Activated CD8-positive, alpha-beta T cell treated with anti-CD3 and anti-CD28 coated beads, Interleukin-2, amount 10 ng/mL, durations not matched to agents 7 days and 5 days (primary cell): ENCODE data around the gene KNOP1. TPM values are rescaled to one million over a fixed set of nuclear protein-coding genes. Genes with fewer than 3 reads are reported as not detected.

ENCODE experiments used
- ATAC-seq: fragments of 150-1000 bp; cut with Tn5 transposase; one replicate; pipeline ENCODE4 v1.10.0; 2021; ENCODE audit warnings: moderate library complexity
- CTCF ChIA-PET: fragments of 350-600 bp; sonication (Branson Sonifier 250); formaldehyde crosslinking; loops from one replicate; lab custom pipeline; 2021; ENCODE audit warnings: antibody characterized with exemption; lab: Charles Lee
- POLR2A ChIA-PET: fragments of 350-600 bp; sonication (Branson Sonifier 250); formaldehyde crosslinking; loops from one replicate; lab custom pipeline; 2021; ENCODE audit warnings: antibody characterized with exemption; lab: Charles Lee
- DNase-seq: peaks from one replicate; pipeline ENCODE4 v3.0.0-alpha.2; 2020
- H3K27ac Mint-ChIP-seq: one replicate; pipeline ENCODE4 v1.8.0; 2021; ENCODE audit warnings: mild to moderate bottlenecking, mixed read lengths
- H3K27me3 Mint-ChIP-seq: one replicate; pipeline ENCODE4 v1.8.0; 2021; ENCODE audit warnings: low read depth, mixed read lengths
- H3K36me3 Mint-ChIP-seq: one replicate; pipeline ENCODE4 v1.8.0; 2021; ENCODE audit warnings: low read depth, mixed read lengths
- H3K4me1 Mint-ChIP-seq: one replicate; pipeline ENCODE4 v1.8.0; 2021; ENCODE audit warnings: low read depth, mixed read lengths
- H3K4me3 Mint-ChIP-seq: one replicate; pipeline ENCODE4 v1.8.0; 2021; ENCODE audit warnings: mild to moderate bottlenecking, mixed read lengths
- H3K9me3 Mint-ChIP-seq: one replicate; pipeline ENCODE4 v1.8.0; 2022; ENCODE audit warnings: mixed read lengths; ENCODE audit not compliant: insufficient read depth
- total RNA-seq, 2 experiments: library from RNA; stranded (reverse); gene quantifications; one replicate each; pipeline ENCODE4 v1.2.3, GENCODE V29; 2021

KNOP1 gene
- total RNA-seq, 2 experiments from 2014 or later: 22.0 to 23.7 TPM

DNA sequence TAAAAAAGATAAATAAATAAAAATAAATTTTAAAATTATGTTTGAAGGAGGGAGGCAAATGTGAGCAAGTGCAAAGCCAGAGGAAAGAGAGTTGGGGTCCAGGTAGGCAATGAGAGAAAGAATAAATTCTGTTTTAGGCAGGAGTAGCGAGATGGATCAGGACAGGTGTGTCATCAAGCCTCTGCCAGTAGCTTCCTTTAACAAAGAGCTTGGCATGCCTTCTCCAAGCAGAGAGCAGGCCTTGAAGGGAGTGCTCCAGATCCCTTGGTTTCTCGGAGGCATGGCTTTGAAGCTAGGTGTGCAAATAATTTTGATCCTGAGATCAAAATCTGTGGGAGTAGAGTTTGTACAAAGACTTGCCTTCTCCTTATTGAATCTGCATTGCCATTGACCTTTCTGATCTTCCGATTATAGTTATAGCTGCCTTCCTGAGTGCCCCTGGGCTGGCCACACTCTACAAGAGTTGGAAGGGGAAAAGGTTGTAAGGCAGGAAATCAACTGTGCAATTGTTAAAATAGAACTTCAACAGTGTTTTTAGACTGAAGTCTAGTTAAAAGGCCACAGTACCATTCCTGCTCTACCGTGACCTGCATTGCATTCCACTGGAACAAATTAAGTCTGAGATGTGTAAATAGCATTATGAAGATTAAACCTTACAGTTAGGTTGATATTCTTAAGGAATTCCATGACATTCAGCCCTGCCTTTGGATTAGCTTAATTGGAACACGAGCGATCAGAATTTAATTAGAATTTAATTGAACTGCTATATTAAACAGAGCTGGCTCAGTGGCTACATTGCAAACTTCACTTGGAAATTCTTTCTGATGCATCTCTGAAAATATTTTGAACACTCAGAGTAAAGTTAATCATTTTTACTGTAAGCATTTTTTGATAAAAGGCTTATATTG, 33.7 kb upstream of the KNOP1 start:
- Mint-ChIP-seq H3K27ac (no peak overlapping the region), H3K36me3 (no peaks in the 10 kb centered on the region)
- CTCF ChIA-PET: interaction anchor here (1.1 kb wide), 1 partner anchor 150 kb away, joined by 4 read pairs; no protein-coding TSS in a partner anchor

DNA sequence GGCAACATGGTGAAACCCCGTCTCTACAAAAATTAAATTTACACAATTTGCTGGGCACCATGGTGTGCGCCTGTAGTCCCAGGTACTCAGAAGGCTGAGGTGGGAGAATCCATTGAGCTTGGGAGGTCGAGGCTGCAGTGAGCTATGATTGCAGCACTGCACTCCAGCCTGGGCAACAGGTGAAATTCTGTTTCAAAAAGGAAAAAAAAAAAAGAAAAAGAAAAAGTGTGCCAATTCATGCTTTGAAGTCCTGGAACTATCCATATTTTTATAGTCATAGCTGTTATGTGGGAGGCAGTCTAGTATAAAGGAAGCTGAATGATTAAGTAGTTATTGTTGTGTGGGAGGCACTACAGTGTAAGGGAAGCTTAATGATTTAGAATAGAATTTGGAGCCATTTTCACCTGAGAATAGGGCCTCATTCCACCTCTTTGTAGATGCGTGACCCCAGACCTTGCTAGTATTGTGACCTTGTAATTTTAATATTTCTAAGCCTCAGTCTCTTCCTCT, 31.6 kb upstream of the KNOP1 start:
- CTCF ChIA-PET: no interaction called here

More for the DNA sequence above, 33.7 kb upstream of the KNOP1 start:
- no peak overlapping the region for H3K4me3 Mint-ChIP-seq
- no peaks in the 10 kb centered on the region for H3K27me3 Mint-ChIP-seq
- H3K4me1 Mint-ChIP-seq: no peaks in the 10 kb centered on the region
- no peaks in the 10 kb centered on the region for H3K9me3 Mint-ChIP-seq
- DNase-seq (no peak), ATAC-seq (no peak)
- POLR2A ChIA-PET: no interaction called here

DNA sequence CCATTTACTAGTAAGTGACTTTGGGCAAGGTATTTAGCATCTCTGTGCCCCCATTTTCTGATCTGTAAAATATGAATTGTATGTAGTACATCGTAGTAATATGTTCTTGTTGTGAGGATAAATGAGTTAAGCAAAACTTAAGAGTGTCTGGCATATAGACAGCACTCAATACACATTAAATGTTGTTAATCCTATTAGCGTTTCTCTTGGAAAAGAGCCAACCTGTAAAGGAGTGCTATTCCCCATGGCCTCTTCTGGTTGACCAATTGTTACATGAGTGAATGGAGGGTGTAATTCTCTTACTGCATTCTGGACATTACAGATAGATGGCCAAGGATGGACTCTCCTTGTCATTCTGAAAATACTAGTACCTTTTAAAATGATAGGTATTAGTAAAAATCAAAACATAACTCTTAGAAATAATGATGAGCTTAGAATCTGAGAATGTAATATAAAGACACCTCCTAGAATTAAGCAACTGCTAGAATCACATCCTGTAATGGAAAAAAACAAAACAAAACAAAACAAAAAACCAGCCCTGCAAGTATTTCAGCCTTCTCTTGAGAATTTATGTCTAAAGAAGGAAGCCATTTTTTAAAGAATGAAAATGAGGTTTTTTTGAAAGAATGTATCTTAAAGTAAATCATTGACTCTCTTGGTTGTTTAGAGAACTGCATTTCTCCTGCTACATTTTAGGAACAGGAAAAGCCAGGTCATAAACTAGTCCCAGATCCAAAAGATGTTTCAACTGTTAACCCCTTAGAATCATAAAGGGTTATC, 30.6 kb upstream of the KNOP1 start:
- ATAC-seq: no peak
- CTCF ChIA-PET: no interaction called here

More for the DNA sequence above, 31.6 kb upstream of the KNOP1 start:
- ATAC-seq: no peak
- no peak for DNase-seq
- Mint-ChIP-seq H3K4me3 (no peak overlapping the region), H3K27me3 (no peaks in the 10 kb centered on the region), H3K27ac (no peak overlapping the region), H3K4me1 (no peaks in the 10 kb centered on the region), H3K36me3 (no peaks in the 10 kb centered on the region), H3K9me3 (no peaks in the 10 kb centered on the region)
- POLR2A ChIA-PET: no interaction called here

DNA sequence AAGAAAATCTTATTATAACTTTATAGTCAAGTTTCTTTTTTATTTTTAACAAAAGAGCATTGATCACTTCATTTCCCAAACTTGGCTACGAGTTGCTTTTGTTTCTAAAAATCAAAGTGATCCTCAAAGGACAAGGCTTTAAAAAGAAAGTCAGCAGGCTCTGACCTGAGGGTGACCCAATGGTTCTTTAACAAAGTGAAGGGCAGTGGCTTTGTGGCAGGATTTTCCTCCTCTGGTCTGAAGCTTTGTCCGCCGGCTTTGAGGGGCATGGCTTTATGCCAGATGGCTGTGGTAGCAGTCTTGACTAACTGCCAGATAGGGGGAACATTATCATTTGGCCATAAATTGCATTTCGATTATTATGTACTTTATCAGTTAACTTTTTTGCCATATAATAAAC, 28.5 kb upstream of the KNOP1 start:
- H3K4me1 Mint-ChIP-seq: no peaks in the 10 kb centered on the region
- no peaks in the 10 kb centered on the region for H3K27me3 Mint-ChIP-seq
- ATAC-seq: no peak
- ChIA-PET POLR2A (no interaction called here), CTCF (no interaction called here)
- no peaks in the 10 kb centered on the region for H3K9me3 Mint-ChIP-seq
- no peaks in the 10 kb centered on the region for H3K36me3 Mint-ChIP-seq
- H3K4me3 Mint-ChIP-seq: no peak overlapping the region
- no peak overlapping the region for H3K27ac Mint-ChIP-seq
- DNase-seq: no peak

More for the DNA sequence above, 30.6 kb upstream of the KNOP1 start:
- no peaks in the 10 kb centered on the region for H3K27me3 Mint-ChIP-seq
- no peak overlapping the region for H3K27ac Mint-ChIP-seq
- no peaks in the 10 kb centered on the region for H3K9me3 Mint-ChIP-seq
- no peak overlapping the region for H3K4me3 Mint-ChIP-seq
- POLR2A ChIA-PET: no interaction called here
- no peak for DNase-seq
- H3K4me1 Mint-ChIP-seq: no peaks in the 10 kb centered on the region
- no peaks in the 10 kb centered on the region for H3K36me3 Mint-ChIP-seq

DNA sequence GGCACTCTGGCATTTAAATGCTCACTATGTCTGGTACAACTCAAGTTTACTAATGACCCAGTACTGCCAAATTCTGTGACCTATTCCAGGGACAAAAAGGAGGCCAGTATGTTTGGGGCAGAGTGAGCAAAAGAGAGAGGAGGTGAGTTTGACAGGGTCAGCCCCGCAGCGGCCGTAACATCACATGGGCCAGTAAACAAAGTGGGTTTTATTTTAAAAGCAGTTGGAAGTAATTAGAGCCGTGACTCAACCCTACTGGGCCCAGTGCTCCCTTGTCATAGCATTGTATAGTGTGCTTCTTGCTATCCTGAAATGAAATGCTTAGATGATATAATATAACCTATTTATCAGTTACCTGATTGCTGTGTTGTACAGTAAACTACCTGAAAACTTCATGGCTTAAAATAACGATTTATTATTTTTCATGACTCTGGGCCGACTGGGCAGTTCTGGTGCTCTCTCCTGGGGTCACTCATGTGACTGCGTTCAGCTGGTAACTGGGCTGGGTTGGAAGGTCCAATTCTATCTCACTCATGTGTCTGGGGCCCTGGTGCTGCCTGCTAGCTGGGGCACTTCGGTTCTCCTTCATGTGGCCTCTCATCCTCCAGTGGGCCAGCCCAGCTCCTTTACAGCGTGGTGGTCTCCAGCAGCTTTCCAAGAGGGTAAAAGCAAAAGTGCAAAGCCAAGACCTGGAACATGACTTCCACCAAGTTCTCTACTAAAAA, 27.4 kb upstream of the KNOP1 start:
- DNase-seq (no peak), ATAC-seq (no peak)
- POLR2A ChIA-PET: no interaction called here
- CTCF ChIA-PET: no interaction called here
- H3K9me3 Mint-ChIP-seq: no peaks in the 10 kb centered on the region
- H3K27ac Mint-ChIP-seq: no peak overlapping the region
- no peaks in the 10 kb centered on the region for H3K36me3 Mint-ChIP-seq
- H3K4me1 Mint-ChIP-seq: no peaks in the 10 kb centered on the region
- no peak overlapping the region for H3K4me3 Mint-ChIP-seq
- no peaks in the 10 kb centered on the region for H3K27me3 Mint-ChIP-seq

DNA sequence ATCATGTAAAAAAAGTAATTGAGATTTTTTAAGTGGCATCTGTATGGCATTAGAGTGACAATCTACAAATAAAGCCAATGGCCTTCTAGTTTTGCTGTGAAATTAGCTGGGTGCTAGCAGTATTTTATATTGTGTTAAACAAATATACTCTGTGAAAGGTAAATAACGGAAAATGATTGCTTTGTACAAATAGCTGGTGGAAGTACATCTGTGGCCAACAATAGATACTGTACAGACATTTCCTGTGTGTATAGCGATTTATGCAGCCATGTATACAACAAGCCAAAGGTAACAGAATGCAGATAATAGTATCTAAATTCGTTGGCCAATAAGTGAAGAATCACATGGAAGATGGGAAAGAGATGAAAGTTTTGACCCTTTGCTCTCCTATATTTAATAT, 26.6 kb upstream of the KNOP1 start:
- H3K36me3 Mint-ChIP-seq: no peaks in the 10 kb centered on the region
- ATAC-seq: no peak
- POLR2A ChIA-PET: no interaction called here

DNA sequence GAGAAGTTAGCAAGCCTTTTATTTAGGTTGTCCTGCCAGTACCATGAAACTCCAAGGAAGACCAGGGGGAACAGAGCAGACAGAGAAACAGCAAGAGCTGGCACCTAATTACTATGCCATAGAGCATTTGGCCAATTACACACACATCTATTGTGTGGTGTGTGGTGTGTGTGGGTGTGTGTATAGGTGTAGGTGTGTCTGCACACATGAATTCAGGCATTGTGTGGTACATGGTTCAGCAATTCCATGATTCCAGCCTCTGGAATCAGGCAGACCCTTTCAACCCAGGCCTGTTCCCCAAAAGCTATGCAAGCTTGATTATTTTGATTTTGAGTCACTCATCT, 25.8 kb upstream of the KNOP1 start:
- no peaks in the 10 kb centered on the region for H3K27me3 Mint-ChIP-seq
- H3K4me1 Mint-ChIP-seq: no peaks in the 10 kb centered on the region
- CTCF ChIA-PET: interaction anchor here (0.7 to 0.9 kb wide), 2 partner anchors 47 to 233 kb away, joined by 3 to 4 read pairs; no protein-coding TSS in a partner anchor
- H3K4me3 Mint-ChIP-seq: no peak overlapping the region
- H3K27ac Mint-ChIP-seq: no peak overlapping the region
- ATAC-seq: no peak
- no peak for DNase-seq
- H3K9me3 Mint-ChIP-seq: no peaks in the 10 kb centered on the region
- no peaks in the 10 kb centered on the region for H3K36me3 Mint-ChIP-seq
- POLR2A ChIA-PET: no interaction called here

More for the DNA sequence above, 26.6 kb upstream of the KNOP1 start:
- no peaks in the 10 kb centered on the region for H3K9me3 Mint-ChIP-seq
- no peak overlapping the region for H3K27ac Mint-ChIP-seq
- H3K4me3 Mint-ChIP-seq: no peak overlapping the region
- no peaks in the 10 kb centered on the region for H3K4me1 Mint-ChIP-seq
- no peak for DNase-seq
- CTCF ChIA-PET: no interaction called here
- H3K27me3 Mint-ChIP-seq: no peaks in the 10 kb centered on the region

DNA sequence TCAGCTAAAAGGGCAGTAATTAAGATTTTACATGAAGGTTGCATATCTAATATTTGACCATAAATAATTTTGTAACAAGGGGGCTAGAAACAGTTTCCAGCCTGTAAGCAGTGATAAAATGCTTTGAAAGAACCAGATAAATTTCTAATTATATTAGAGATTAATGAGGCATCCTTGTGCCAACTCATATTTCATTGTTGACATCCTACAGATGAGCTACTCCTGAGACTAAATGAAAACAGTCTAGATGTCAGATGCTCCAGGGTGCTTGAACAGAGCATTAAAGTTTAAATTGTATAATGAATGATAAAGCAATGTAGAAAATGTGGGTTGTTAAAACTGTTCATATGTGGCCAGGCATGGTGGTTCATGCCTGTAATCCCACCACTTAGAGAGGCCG, 23.3 kb upstream of the KNOP1 start:
- POLR2A ChIA-PET: no interaction called here
- H3K27ac Mint-ChIP-seq: no peak overlapping the region

DNA sequence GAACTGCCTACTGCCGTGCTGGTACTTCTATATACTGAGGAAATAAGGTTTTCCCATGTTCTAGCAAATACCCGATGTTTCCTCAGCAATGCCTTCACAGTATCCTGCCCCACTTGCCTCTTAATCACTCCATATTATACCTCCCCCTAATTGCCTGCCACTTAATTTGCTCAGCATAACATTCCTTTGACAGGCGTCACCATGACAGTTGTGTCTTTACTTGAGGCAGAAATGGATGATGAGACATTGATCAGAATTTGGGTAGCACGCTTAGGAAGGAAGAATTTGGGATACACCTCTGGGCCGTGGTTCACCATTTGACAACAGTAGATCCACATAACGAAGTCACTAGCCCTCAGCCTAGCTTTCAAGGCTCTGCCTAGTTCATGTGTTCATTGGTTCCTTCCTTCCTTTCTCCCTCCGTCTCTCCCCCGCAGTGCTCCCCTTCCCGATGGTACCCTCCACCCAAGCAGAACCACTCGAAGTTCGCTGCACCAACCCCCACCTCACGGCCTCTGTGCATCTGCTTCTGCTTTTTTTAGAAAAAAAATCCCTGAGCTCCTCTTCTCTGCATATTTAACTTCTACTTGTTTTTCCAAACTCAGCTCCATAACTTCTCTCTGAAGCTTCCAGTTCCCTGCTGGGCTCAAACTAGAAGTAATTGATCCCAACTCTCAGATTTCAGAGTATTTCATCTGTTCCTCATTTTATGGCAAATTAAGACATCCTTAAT, 19.4 kb upstream of the KNOP1 start:
- ATAC-seq (no peak), DNase-seq (no peak)
- H3K4me1 Mint-ChIP-seq: no peaks in the 10 kb centered on the region
- ChIA-PET POLR2A (no interaction called here), CTCF (no interaction called here)
- no peaks in the 10 kb centered on the region for H3K36me3 Mint-ChIP-seq
- H3K27ac Mint-ChIP-seq: no peak overlapping the region
- H3K4me3 Mint-ChIP-seq: no peak overlapping the region
- no peaks in the 10 kb centered on the region for H3K27me3 Mint-ChIP-seq
- no peaks in the 10 kb centered on the region for H3K9me3 Mint-ChIP-seq

More for the DNA sequence above, 23.3 kb upstream of the KNOP1 start:
- DNase-seq (no peak), ATAC-seq (no peak)
- Mint-ChIP-seq H3K4me3 (no peak overlapping the region), H3K36me3 (no peaks in the 10 kb centered on the region), H3K27me3 (no peaks in the 10 kb centered on the region), H3K9me3 (no peaks in the 10 kb centered on the region), H3K4me1 (no peaks in the 10 kb centered on the region)
- CTCF ChIA-PET: no interaction called here

DNA sequence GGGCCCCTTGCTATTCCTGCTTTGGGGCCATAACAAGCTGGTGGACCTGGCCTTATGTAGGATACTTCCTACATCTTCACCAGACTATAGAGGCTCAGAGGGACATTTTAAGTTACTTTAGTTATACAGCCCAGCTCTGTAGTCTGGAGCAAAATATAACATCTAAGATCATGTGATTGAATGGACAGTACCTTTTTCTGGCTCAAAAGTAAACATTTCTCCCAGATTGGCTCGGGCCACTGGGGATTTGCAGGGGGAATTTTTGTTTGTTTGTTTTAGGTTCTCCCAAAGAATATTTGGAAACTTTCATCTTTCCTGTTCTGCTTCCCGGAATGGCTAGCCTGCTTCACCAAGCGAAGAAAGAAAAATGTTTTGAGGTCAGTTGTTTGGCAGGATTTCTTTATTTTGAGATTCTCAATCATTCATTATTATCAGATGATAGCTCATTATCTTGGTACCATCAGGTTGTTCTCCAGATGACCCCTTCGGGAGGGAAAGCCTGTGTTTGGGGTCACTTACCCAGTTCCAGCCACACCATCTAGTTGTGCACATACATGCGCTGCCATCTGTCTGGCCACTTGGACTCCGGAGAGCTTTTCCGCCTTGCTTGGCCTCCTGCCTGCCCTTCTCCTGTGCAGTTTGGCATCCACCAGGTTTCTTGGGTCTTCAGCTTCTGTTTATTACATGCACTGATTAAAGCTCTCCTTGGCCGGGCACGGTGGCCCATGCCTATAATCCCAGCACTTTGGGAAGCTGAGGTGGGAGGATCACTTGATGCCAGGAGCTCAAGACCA, 17.2 kb upstream of the KNOP1 start:
- H3K27ac Mint-ChIP-seq: no peak overlapping the region
- POLR2A ChIA-PET: interaction anchor here (0.6 kb wide), 1 partner anchor 128 kb away, joined by 3 read pairs; no protein-coding TSS in a partner anchor
- ATAC-seq (no peak), DNase-seq (no peak)
- H3K36me3 Mint-ChIP-seq: no peaks in the 10 kb centered on the region
- no peaks in the 10 kb centered on the region for H3K9me3 Mint-ChIP-seq
- CTCF ChIA-PET: no interaction called here
- H3K27me3 Mint-ChIP-seq: no peaks in the 10 kb centered on the region
- no peak overlapping the region for H3K4me3 Mint-ChIP-seq
- H3K4me1 Mint-ChIP-seq: no peaks in the 10 kb centered on the region
